IMR-90 (cell line): Measurements from ENCODE around the gene FLNA. TPM values are rescaled to one million over a fixed set of nuclear protein-coding genes. Genes with fewer than 3 reads are reported as not detected.

Experiments used
- ATAC-seq: fragments of 200-7000 bp; cut with Tn5 transposase; 2 replicates; pipeline ENCODE4 v1.9.1; 2020; ENCODE audit warnings: low read depth, mild to moderate bottlenecking, moderate library complexity
- BruUV-seq: library from RNA; stranded (reverse); fragments of 400-500 nt; replicated peaks from 2 replicates; lab custom pipeline; 2021; lab: Mats Ljungman, UMichigan
- CTCF ChIA-PET: fragments of 300-600 bp; formaldehyde crosslinking; extraction: SDS; loops from one replicate; lab custom pipeline; 2021; ENCODE audit warnings: antibody characterized with exemption; lab: Yijun Ruan, JAX
- POLR2A ChIA-PET: fragments of 300-600 bp; sonication (Branson Sonifier 250); formaldehyde crosslinking; loops from one replicate; lab custom pipeline; 2022; ENCODE audit warnings: antibody characterized with exemption; ENCODE audit not compliant: unreplicated experiment; lab: Charles Lee
- DNase-seq: peaks from one replicate; pipeline ENCODE4 v3.0.0; 2013
- H2AFZ ChIP-seq: replicated peaks from 2 replicates; pipeline ENCODE3; 2013; ENCODE audit warnings: low read length, mild to moderate bottlenecking; ENCODE audit not compliant: poor library complexity
- H2AK5ac ChIP-seq: 2 replicates; pipeline ENCODE4 v1.6.1; 2013; ENCODE audit warnings: low read depth, low read length, inconsistent platforms
- H2AK9ac ChIP-seq: replicated peaks from 2 replicates; pipeline ENCODE3; 2013; ENCODE audit warnings: mild to moderate bottlenecking, low read depth, low read length, moderate library complexity; ENCODE audit not compliant: poor library complexity
- H2BK120ac ChIP-seq: 2 replicates; pipeline ENCODE4 v1.6.1; 2013; ENCODE audit warnings: low read depth, low read length, inconsistent platforms
- H2BK15ac ChIP-seq: 3 replicates; pipeline ENCODE4 v1.6.1; 2013; ENCODE audit warnings: low read depth, low read length, inconsistent platforms
- H2BK20ac ChIP-seq: 2 replicates; pipeline ENCODE4 v1.6.1; 2013; ENCODE audit warnings: low read depth, mild to moderate bottlenecking, inconsistent platforms, low read length, moderate library complexity
- H2BK5ac ChIP-seq: 2 replicates; pipeline ENCODE4 v1.6.1; 2013; ENCODE audit warnings: mild to moderate bottlenecking, low read depth, low read length, inconsistent platforms; ENCODE audit not compliant: poor library complexity, severe bottlenecking
- H3K14ac ChIP-seq: replicated peaks from 2 replicates; pipeline ENCODE4 v1.6.1; 2013; ENCODE audit warnings: low read depth, low read length, inconsistent platforms
- H3K18ac ChIP-seq: 2 replicates; pipeline ENCODE4 v1.6.1; 2013; ENCODE audit warnings: low read depth, low read length, control low read depth
- H3K23ac ChIP-seq: 2 replicates; pipeline ENCODE4 v1.6.1; 2013; ENCODE audit warnings: low read depth, low read length, inconsistent platforms
- H3K27ac ChIP-seq: 2 replicates; pipeline ENCODE4 v1.5.1; 2013; ENCODE audit warnings: mild to moderate bottlenecking, control low read depth, low read length; ENCODE audit not compliant: insufficient read depth
- H3K27me3 ChIP-seq: 2 replicates; pipeline ENCODE4 v1.6.1; 2013; ENCODE audit warnings: low read length; ENCODE audit not compliant: control insufficient read depth, insufficient read depth
- H3K36me3 ChIP-seq: 2 replicates; pipeline ENCODE4 v1.6.1; 2013; ENCODE audit warnings: low read length, mixed read lengths; ENCODE audit not compliant: control insufficient read depth, insufficient read depth
- H3K4ac ChIP-seq: 2 replicates; pipeline ENCODE4 v1.6.1; 2013; ENCODE audit warnings: low read depth, low read length, inconsistent platforms
- H3K4me1 ChIP-seq: 2 replicates; pipeline ENCODE4 v1.6.1; 2013; ENCODE audit warnings: low read length, mixed read lengths; ENCODE audit not compliant: control insufficient read depth, insufficient read depth
- H3K4me2 ChIP-seq: 2 replicates; pipeline ENCODE4 v1.6.1; 2013; ENCODE audit warnings: low read depth, mild to moderate bottlenecking, control low read depth, low read length, moderate library complexity
- H3K4me3 ChIP-seq: 2 replicates; pipeline ENCODE4 v1.5.1; 2013; ENCODE audit warnings: low read depth, mild to moderate bottlenecking, control low read depth, low read length, moderate library complexity; ENCODE audit not compliant: insufficient read depth
- H3K56ac ChIP-seq: 2 replicates; pipeline ENCODE4 v1.6.1; 2013; ENCODE audit warnings: low read length, inconsistent platforms; ENCODE audit not compliant: insufficient read depth; ENCODE audit errors: extremely low read depth
- H3K79me1 ChIP-seq, 2 experiments: 2 replicates each; pipeline ENCODE4 v1.6.1; 2013; ENCODE audit warnings: low read length in 2 of 2, inconsistent platforms in 1 of 2, low read depth in 1 of 2
- H3K9ac ChIP-seq: 2 replicates; pipeline ENCODE4 v1.6.1; 2013; ENCODE audit warnings: low read depth, low read length, control low read depth
- H3K9me1 ChIP-seq: 2 replicates; pipeline ENCODE4 v1.6.1; 2013; ENCODE audit warnings: low read length, inconsistent platforms; ENCODE audit not compliant: insufficient read depth
- H3K9me3 ChIP-seq: 2 replicates; pipeline ENCODE4 v1.6.1; 2013; ENCODE audit warnings: low read length; ENCODE audit not compliant: control insufficient read depth, insufficient read depth
- H4K20me1 ChIP-seq: 2 replicates; pipeline ENCODE4 v1.6.1; 2013; ENCODE audit warnings: low read length, inconsistent platforms; ENCODE audit not compliant: insufficient read depth
- H4K5ac ChIP-seq: 2 replicates; pipeline ENCODE4 v1.6.1; 2013; ENCODE audit warnings: mild to moderate bottlenecking, low read depth, low read length, control low read depth
- H4K8ac ChIP-seq, 2 experiments: 2 replicates each; pipeline ENCODE4 v1.6.1; 2013; ENCODE audit warnings: low read depth in 2 of 2, low read length in 2 of 2, control low read depth in 1 of 2, inconsistent platforms in 1 of 2
- H4K91ac ChIP-seq: 2 replicates; pipeline ENCODE4 v1.6.1; 2013; ENCODE audit warnings: low read depth, low read length, inconsistent platforms; ENCODE audit not compliant: insufficient read depth
- CHD1 ChIP-seq: IDR thresholded peaks from 2 replicates; pipeline ENCODE4 v1.6.1; 2012; ENCODE audit warnings: low read depth, low read length, improper control_type of control experiment
- WGBS, 2 experiments: methylation state at CpG; one replicate each; pipeline versions ENCODE4 v1.1.5 to v1.1.7; 2013; ENCODE audit warnings: missing lambda C conversion rate in 2 of 2; ENCODE audit not compliant: insufficient read length in 1 of 2; ENCODE audit errors: extremely low coverage in 2 of 2; 5-methylcytosine and 5-hydroxymethylcytosine counted together
- dilution Hi-C: fragments of 300-500 bp; cut with HindIII; formaldehyde crosslinking; loops from one replicate; pipeline ENCODE4 v1.14.3; 2018; ENCODE audit warnings: low sequenced_read_pairs; ENCODE audit not compliant: unreplicated experiment
- in situ Hi-C: fragments of 300-500 bp; cut with MboI; formaldehyde crosslinking; loops from 3 replicates; pipeline ENCODE4 v1.14.3; 2019; ENCODE audit warnings: low sequenced_read_pairs, inconsistent platforms, mixed read lengths
- intact Hi-C: fragments of 100-400 bp; cut with micrococcal nuclease; formaldehyde crosslinking; loops from 2 replicates; pipeline ENCODE4 v1.10.0; 2022
- polyA plus RNA-seq, 3 experiments: library from polyadenylated mRNA; depleted of rRNA; stranded (reverse); fragments of >200 nt; gene quantifications; 2 replicates each; pipeline ENCODE4 v1.2.3, GENCODE V29; 2012; ENCODE audit warnings: low replicate concordance in 1 of 3
- total RNA-seq: library from RNA; depleted of rRNA; stranded (reverse); fragments of >200 nt; gene quantifications from 2 replicates; pipeline ENCODE4 v1.2.3, GENCODE V29; 2012
- TF ChIP-seq, protein P1 (sequence below): fragments of 150-350 bp; IDR thresholded peaks from 2 replicates; pipeline ENCODE4 v1.6.1; 2016; ENCODE audit warnings: low read depth, mild to moderate bottlenecking, low read length, moderate library complexity, borderline replicate concordance

Gene FLNA
- total and polyA plus RNA-seq, 2 of the 4 experiments (the other 2 are of a cell fraction), result 1,356 to 1,357 TPM

GRCh38 chrX:154352466-154352865 is 22.0 kb downstream of the FLNA start:
- H2BK5ac ChIP-seq, result no peak overlapping the region
- H3K27me3 ChIP-seq, result no peaks in the 10 kb centered on the region
- no peak overlapping the region for H4K5ac ChIP-seq
- intact Hi-C loops, result no loop called here
- H2AK9ac ChIP-seq, result peak overlapping the region; percentile 13
- ChIA-PET CTCF (no interaction called here), POLR2A (no interaction called here)
- no peaks in the 10 kb centered on the region for H3K4me1 ChIP-seq
- ATAC-seq (no peak), DNase-seq (no peak)
- no peak overlapping the region for H3K14ac ChIP-seq
- no peak overlapping the region for H3K18ac ChIP-seq
- no peak for TF ChIP-seq CHD1
- TF ChIP-seq, protein P1, sequence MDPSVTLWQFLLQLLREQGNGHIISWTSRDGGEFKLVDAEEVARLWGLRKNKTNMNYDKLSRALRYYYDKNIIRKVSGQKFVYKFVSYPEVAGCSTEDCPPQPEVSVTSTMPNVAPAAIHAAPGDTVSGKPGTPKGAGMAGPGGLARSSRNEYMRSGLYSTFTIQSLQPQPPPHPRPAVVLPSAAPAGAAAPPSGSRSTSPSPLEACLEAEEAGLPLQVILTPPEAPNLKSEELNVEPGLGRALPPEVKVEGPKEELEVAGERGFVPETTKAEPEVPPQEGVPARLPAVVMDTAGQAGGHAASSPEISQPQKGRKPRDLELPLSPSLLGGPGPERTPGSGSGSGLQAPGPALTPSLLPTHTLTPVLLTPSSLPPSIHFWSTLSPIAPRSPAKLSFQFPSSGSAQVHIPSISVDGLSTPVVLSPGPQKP, result no peak
- BruUV-seq, result TSS peak; percentile 71
- H4K8ac ChIP-seq, result no peak overlapping the region
- no peak overlapping the region for H3K27ac ChIP-seq
- H2AK5ac ChIP-seq, result no peak overlapping the region
- dilution Hi-C loops, result no loop called here
- H3K56ac ChIP-seq, result no peak overlapping the region
- no peak overlapping the region for H3K4me2 ChIP-seq
- H2BK15ac ChIP-seq, result no peak overlapping the region
- WGBS, 2 experiments, result 69% methylated on average over 4 of the region's 13 CpGs; no CpG with 5 or more reads in 1 of the 2 experiments
- no peak overlapping the region for H3K4ac ChIP-seq
- H3K79me1 ChIP-seq, result peaks cover 3 to 35% of the 10 kb centered on the region in 2 experiments; a peak in 3 of 4 replicates
- peaks cover 98% of the 10 kb centered on the region for H4K20me1 ChIP-seq
- no peak overlapping the region for H3K9ac ChIP-seq
- no peak overlapping the region for H4K91ac ChIP-seq
- H2BK20ac ChIP-seq, result no peak overlapping the region
- H3K23ac ChIP-seq, result no peak overlapping the region
- H2AFZ ChIP-seq, result no peak overlapping the region
- no peaks in the 10 kb centered on the region; the same call in 1 of the 2 replicates for H3K9me3 ChIP-seq
- H3K9me1 ChIP-seq, result no peaks in the 10 kb centered on the region
- H2BK120ac ChIP-seq, result no peak overlapping the region
- H3K36me3 ChIP-seq, result peaks cover 94% of the 10 kb centered on the region
- in situ Hi-C loops, result no loop called here
- H3K4me3 ChIP-seq, result no peak overlapping the region
